Fibroblast of mammary gland (primary cell): ENCODE results near the gene KDM8.
"Not testable (repeated sequence)": the region's sequence is repeated elsewhere in the genome, so short reads cannot be mapped to it uniquely, and the experiment has no call there.

Experiments
- DNase-seq: peaks from one replicate; pipeline ENCODE4 v3.0.0-alpha.2; 2010; ENCODE audit warnings: low read depth
- H3K4me3 ChIP-seq: 2 replicates; pipeline ENCODE4 v1.5.1; 2011; ENCODE audit warnings: low read depth, mild to moderate bottlenecking, low read length, moderate library complexity; ENCODE audit not compliant: control insufficient read depth
- CTCF ChIP-seq: conservative IDR thresholded peaks from 2 replicates; pipeline ENCODE4 v1.5.1; 2011; ENCODE audit warnings: low read depth, low read length, inconsistent platforms; ENCODE audit not compliant: control insufficient read depth, insufficient read depth

The KDM8 gene

GRCh38 chr16:27205423-27206065 is 2.2 kb downstream of the KDM8 start:
- TF ChIP-seq CTCF = no peak
- no peak overlapping the region for H3K4me3 ChIP-seq
- DNase-seq = no peak

GRCh38 chr16:27207121-27207520 is 3.8 kb downstream of the KDM8 start:
- H3K4me3 ChIP-seq, DNase-seq: not testable (repeated sequence)

GRCh38 chr16:27208081-27208680 is 4.9 kb downstream of the KDM8 start:
- TF ChIP-seq CTCF = no peak
- DNase-seq = no peak
- H3K4me3 ChIP-seq = no peak overlapping the region

GRCh38 chr16:27208796-27209195 is 5.5 kb downstream of the KDM8 start:
- no peak for DNase-seq
- no peak overlapping the region for H3K4me3 ChIP-seq
- no peak for TF ChIP-seq CTCF

- no peak overlapping the region for H3K4me3 ChIP-seq
- no peak for DNase-seq
- TF ChIP-seq CTCF = no peak
Observed at GRCh38 chr16:27209591-27209990, 6.3 kb downstream of the KDM8 start.

GRCh38 chr16:27210174-27210573 is 6.8 kb downstream of the KDM8 start:
- TF ChIP-seq CTCF = no peak
- no peak overlapping the region for H3K4me3 ChIP-seq
- DNase-seq = no peak

- H3K4me3 ChIP-seq = no peak overlapping the region
- DNase-seq = no peak
- no peak for TF ChIP-seq CTCF
Observed at GRCh38 chr16:27211026-27211425, 7.7 kb downstream of the KDM8 start.
